ENCODE results near the gene DVL3. TPM values are rescaled to one million over a fixed set of nuclear protein-coding genes. Genes with fewer than 3 reads are reported as not detected.

The DVL3 gene
- polyA plus RNA-seq, 2 of the 4 experiments (the other 2 are of a cell fraction), result 14.1 to 24.4 TPM

DNA sequence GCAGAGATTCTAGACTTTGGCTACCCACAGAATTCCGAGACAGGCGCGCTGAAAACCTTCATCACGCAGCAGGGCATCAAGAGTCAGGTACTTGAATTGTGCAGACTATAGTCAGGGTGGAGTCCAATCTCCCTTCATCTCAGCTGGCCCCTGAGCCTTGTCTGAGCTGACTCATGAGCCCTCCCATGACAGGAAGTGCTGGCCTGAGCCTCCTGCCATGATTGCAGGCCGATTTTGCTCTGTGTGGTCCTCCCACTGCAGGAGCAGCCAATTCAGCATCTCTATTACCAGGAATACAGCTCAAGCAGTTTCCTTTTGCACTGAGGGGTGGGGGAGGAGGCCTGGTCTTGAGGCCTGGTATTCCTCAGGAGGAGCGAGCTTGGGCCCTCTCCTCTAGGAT lies 25.0 kb downstream of the DVL3 start:
- no peak overlapping the region for H3K27ac ChIP-seq
- POLR2A ChIA-PET, result no interaction called here
- no peak for ATAC-seq
- H3K4me2 ChIP-seq, result no peak overlapping the region
- peaks cover 12% of the 10 kb centered on the region for H3K4me1 ChIP-seq
- TF ChIP-seq BHLHE40 (IDR thresholded peaks at IDR 0.05; ENCODE audit: low read depth, low read length) (no peak), JUN (IDR thresholded peaks at IDR 0.05) (no peak), ZSCAN20 (CRISPR knock-in tag; IDR thresholded peaks at IDR 0.05) (no peak), ZFP36 (IDR thresholded peaks at IDR 0.05; ENCODE audit: borderline replicate concordance, partially characterized antibody) (no peak), POLR2A (IDR thresholded peaks at IDR 0.05; ENCODE audit: low read length) (no peak), FOXS1 (CRISPR knock-in tag; IDR thresholded peaks at IDR 0.05) (no peak), NR3C1 (IDR thresholded peaks at IDR 0.05) (no peak), NPAS2 (CRISPR knock-in tag; IDR thresholded peaks at IDR 0.05; ENCODE audit: borderline replicate concordance) (no peak), HEYL (CRISPR knock-in tag; IDR thresholded peaks at IDR 0.05) (no peak), MYC (IDR thresholded peaks at IDR 0.05; ENCODE audit: borderline replicate concordance, low read length) (no peak), SREBF2 (IDR thresholded peaks at IDR 0.05) (no peak), CHD4 (IDR thresholded peaks at IDR 0.05; ENCODE audit: borderline replicate concordance) (no peak), POLR2AphosphoS2 (conservative IDR thresholded peaks at IDR 0.05; ENCODE audit: low read length) (no peak)
- TF ChIP-seq, protein P1, sequence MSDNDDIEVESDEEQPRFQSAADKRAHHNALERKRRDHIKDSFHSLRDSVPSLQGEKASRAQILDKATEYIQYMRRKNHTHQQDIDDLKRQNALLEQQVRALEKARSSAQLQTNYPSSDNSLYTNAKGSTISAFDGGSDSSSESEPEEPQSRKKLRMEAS (IDR thresholded peaks at IDR 0.05), result no peak
- H3K4me3 ChIP-seq, result no peak overlapping the region
- no peak for DNase-seq (ENCODE audit: low read depth in 1 of 2, low spot score in 1 of 2)
- no peak for FAIRE-seq
- H3K9me3 ChIP-seq, result no peaks in the 10 kb centered on the region
- 82% methylated on average over 6 of the region's 6 CpGs for WGBS (ENCODE audit: missing lambda C conversion rate)
- CTCF ChIA-PET, result interaction anchor here (0.7 to 3.3 kb wide), 6 partner anchors 10 to 285 kb away, joined by 3 to 14 read pairs (median 4); no protein-coding TSS in a partner anchor

DNA sequence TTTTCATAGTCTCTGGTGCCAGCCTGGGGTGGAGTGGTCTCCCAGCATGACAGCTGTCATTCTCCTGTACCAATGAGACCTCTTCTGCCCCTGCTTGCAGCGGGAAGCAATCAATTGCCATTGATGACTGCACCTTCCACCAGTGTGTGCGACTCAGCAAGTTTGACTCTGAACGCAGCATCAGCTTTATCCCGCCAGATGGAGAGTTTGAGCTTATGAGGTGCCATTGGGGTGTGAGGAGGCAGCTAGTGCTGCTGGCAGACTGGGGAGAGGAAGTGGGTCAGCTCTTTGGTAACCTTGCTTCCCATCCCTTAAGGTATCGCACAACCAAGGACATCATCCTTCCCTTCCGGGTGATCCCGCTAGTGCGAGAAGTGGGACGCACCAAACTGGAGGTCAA lies 26.4 kb downstream of the DVL3 start:
- 100% methylated on average over 3 of the region's 9 CpGs for WGBS (ENCODE audit: missing lambda C conversion rate)
- no peak for ATAC-seq
- FAIRE-seq, result no peak
- TF ChIP-seq GATA3 (IDR thresholded peaks at IDR 0.05; ENCODE audit: borderline replicate concordance) (no peak), TP53 (CRISPR knock-in tag; IDR thresholded peaks at IDR 0.05) (no peak), KDM5A (IDR thresholded peaks at IDR 0.05) (no peak), RAD21 (conservative IDR thresholded peaks at IDR 0.05 in 1 of 2, IDR thresholded peaks at IDR 0.05 in 1 of 2) (no peak), ESRRA (IDR thresholded peaks at IDR 0.05; ENCODE audit: borderline replicate concordance, low read length) (no peak)
- TF ChIP-seq, protein P2, sequence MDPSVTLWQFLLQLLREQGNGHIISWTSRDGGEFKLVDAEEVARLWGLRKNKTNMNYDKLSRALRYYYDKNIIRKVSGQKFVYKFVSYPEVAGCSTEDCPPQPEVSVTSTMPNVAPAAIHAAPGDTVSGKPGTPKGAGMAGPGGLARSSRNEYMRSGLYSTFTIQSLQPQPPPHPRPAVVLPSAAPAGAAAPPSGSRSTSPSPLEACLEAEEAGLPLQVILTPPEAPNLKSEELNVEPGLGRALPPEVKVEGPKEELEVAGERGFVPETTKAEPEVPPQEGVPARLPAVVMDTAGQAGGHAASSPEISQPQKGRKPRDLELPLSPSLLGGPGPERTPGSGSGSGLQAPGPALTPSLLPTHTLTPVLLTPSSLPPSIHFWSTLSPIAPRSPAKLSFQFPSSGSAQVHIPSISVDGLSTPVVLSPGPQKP (IDR thresholded peaks at IDR 0.05; ENCODE audit: low read depth, low read length), result no peak
- TF ChIP-seq, protein P3, sequence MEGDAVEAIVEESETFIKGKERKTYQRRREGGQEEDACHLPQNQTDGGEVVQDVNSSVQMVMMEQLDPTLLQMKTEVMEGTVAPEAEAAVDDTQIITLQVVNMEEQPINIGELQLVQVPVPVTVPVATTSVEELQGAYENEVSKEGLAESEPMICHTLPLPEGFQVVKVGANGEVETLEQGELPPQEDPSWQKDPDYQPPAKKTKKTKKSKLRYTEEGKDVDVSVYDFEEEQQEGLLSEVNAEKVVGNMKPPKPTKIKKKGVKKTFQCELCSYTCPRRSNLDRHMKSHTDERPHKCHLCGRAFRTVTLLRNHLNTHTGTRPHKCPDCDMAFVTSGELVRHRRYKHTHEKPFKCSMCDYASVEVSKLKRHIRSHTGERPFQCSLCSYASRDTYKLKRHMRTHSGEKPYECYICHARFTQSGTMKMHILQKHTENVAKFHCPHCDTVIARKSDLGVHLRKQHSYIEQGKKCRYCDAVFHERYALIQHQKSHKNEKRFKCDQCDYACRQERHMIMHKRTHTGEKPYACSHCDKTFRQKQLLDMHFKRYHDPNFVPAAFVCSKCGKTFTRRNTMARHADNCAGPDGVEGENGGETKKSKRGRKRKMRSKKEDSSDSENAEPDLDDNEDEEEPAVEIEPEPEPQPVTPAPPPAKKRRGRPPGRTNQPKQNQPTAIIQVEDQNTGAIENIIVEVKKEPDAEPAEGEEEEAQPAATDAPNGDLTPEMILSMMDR (IDR thresholded peaks at IDR 0.05), result no peak
- TF ChIP-seq, protein P4, sequence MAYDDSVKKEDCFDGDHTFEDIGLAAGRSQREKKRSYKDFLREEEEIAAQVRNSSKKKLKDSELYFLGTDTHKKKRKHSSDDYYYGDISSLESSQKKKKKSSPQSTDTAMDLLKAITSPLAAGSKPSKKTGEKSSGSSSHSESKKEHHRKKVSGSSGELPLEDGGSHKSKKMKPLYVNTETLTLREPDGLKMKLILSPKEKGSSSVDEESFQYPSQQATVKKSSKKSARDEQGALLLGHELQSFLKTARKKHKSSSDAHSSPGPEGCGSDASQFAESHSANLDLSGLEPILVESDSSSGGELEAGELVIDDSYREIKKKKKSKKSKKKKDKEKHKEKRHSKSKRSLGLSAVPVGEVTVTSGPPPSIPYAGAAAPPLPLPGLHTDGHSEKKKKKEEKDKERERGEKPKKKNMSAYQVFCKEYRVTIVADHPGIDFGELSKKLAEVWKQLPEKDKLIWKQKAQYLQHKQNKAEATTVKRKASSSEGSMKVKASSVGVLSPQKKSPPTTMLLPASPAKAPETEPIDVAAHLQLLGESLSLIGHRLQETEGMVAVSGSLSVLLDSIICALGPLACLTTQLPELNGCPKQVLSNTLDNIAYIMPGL (CRISPR knock-in tag; IDR thresholded peaks at IDR 0.05; ENCODE audit: borderline replicate concordance), result no peak
- peaks cover 16% of the 10 kb centered on the region for H3K4me1 ChIP-seq
- no peak overlapping the region for H3K4me3 ChIP-seq
- ChIA-PET POLR2A (no interaction called here), CTCF (interaction anchor here (0.6 to 3.3 kb wide), 3 partner anchors 9 to 46 kb away, joined by 3 to 14 read pairs (median 5); no protein-coding TSS in a partner anchor)
- no peak overlapping the region for H3K4me2 ChIP-seq
- DNase-seq (ENCODE audit: low read depth in 1 of 2, low spot score in 1 of 2), result no peak
- no peak overlapping the region for H3K27ac ChIP-seq
- no peaks in the 10 kb centered on the region for H3K9me3 ChIP-seq

Measured in A549 (cell line).